Bronchial epithelial cell (primary cell): ENCODE results near the gene CKAP5. TPM values are rescaled to one million over a fixed set of nuclear protein-coding genes. Genes with fewer than 3 reads are reported as not detected.

ENCODE experiments used
- DNase-seq: peaks from one replicate; pipeline ENCODE4 v3.0.0-alpha.2; 2010; ENCODE audit warnings: low read depth
- FAIRE-seq: peaks from 2 replicates; lab custom pipeline; 2011; peaks lifted over from hg19 to GRCh38; lab: Jason Lieb, UNC
- H3K27me3 ChIP-seq: 2 replicates; pipeline ENCODE4 v1.5.1; 2011; ENCODE audit warnings: low read length; ENCODE audit not compliant: control insufficient read depth, insufficient read depth
- H3K36me3 ChIP-seq: 2 replicates; pipeline ENCODE4 v1.5.1; 2011; ENCODE audit warnings: low read length; ENCODE audit not compliant: control insufficient read depth, insufficient read depth
- H3K4me3 ChIP-seq: 2 replicates; pipeline ENCODE4 v1.5.1; 2011; ENCODE audit warnings: mild to moderate bottlenecking, low read depth, low read length, control low read depth
- total RNA-seq: library from RNA; depleted of rRNA; stranded (reverse); fragments of >200 nt; gene quantifications from 2 replicates; pipeline ENCODE4 v1.2.1, GENCODE V29; 2014
- TF ChIP-seq, protein P1 (sequence below): IDR thresholded peaks from 2 replicates; pipeline ENCODE4 v1.5.1; 2011; ENCODE audit warnings: mild to moderate bottlenecking, moderate library complexity, low read length, control low read depth, inconsistent platforms; ENCODE audit not compliant: insufficient read depth, severe bottlenecking

CKAP5 gene
- total RNA-seq, 1 donor from 2014 or later = 41.6 TPM

DNA sequence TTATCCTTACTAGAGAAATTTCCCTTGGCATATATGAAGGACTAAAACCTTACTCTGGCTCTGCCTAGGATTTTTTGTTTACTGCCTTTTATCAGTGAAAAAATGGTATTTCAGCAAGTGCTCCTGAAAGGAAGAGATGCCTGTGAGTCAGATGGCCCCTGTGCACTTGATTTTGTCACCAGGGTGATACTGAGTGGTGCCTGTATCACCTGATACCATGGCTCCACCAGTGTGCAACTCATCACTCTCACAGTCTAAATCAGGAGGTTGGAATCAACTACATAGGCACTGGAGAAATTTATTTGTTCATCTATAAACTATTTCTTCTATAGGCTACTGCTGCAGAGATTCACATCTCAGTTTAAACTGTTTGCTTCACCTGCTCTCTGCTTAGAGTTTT lies 83.8 kb downstream of the CKAP5 start:
- no peaks in the 10 kb centered on the region for H3K27me3 ChIP-seq
- TF ChIP-seq, protein P1, sequence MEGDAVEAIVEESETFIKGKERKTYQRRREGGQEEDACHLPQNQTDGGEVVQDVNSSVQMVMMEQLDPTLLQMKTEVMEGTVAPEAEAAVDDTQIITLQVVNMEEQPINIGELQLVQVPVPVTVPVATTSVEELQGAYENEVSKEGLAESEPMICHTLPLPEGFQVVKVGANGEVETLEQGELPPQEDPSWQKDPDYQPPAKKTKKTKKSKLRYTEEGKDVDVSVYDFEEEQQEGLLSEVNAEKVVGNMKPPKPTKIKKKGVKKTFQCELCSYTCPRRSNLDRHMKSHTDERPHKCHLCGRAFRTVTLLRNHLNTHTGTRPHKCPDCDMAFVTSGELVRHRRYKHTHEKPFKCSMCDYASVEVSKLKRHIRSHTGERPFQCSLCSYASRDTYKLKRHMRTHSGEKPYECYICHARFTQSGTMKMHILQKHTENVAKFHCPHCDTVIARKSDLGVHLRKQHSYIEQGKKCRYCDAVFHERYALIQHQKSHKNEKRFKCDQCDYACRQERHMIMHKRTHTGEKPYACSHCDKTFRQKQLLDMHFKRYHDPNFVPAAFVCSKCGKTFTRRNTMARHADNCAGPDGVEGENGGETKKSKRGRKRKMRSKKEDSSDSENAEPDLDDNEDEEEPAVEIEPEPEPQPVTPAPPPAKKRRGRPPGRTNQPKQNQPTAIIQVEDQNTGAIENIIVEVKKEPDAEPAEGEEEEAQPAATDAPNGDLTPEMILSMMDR = no peak
- FAIRE-seq (no peak), DNase-seq (no peak)
- H3K4me3 ChIP-seq = no peak overlapping the region
- H3K36me3 ChIP-seq = peaks cover 17% of the 10 kb centered on the region

DNA sequence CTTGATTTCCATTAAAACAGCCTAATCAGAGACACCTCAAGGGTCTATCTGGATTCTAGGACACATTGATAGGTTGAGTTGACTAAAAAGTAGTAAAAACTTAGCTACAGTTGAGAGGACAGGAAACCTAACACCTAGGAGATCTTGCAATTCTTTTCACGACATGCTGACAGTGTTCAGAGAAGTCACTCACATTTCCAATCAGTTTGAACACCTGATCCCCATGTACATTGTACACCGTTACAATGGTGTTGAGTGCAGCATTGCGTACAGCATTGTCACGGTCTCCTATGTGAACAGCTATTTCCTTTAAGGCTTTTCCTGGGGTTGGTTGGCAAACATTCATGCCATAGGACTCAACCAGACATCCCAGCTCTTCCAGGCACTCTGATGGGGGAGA lies 84.3 kb downstream of the CKAP5 start:
- TF ChIP-seq, protein P1 = no peak
- H3K27me3 ChIP-seq = no peaks in the 10 kb centered on the region
- no peak for DNase-seq
- peaks cover 17% of the 10 kb centered on the region for H3K36me3 ChIP-seq
- FAIRE-seq = no peak
- no peak overlapping the region for H3K4me3 ChIP-seq

DNA sequence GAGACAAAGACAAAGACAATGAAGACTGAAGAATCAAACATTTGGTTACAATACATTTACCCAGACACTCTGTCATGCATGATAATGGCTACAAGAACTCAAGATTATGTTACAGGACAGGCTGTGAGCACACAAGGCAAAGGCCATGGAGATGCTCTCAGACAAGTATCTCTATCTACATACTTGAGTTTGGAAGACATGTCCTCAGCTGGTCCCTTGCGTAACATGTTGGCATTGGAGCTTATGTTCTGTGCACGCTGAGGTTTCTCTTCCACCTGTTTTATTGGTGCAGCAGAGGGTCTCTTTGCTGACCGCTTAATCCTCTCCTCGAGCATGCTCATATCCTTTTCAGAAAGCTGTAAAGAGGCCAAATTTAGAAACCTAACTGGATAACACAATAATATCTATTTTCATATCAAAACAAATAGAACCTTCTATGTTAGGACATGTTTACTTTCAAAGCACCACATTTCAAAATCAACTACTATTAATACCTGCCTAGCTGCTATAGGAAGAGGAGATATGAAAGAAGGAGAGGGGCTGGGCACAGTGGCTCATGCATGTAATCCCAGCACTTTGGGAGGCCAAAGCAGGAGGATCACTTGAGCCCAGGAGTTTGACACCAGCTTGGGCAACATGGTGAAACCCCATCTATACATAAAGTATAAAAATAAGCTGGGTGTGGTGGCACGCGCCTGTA lies 85.5 kb downstream of the CKAP5 start:
- no peak overlapping the region for H3K4me3 ChIP-seq
- no peak for FAIRE-seq
- DNase-seq = no peak
- peaks cover 17% of the 10 kb centered on the region for H3K36me3 ChIP-seq
- TF ChIP-seq, protein P1 = no peak
- no peaks in the 10 kb centered on the region for H3K27me3 ChIP-seq

DNA sequence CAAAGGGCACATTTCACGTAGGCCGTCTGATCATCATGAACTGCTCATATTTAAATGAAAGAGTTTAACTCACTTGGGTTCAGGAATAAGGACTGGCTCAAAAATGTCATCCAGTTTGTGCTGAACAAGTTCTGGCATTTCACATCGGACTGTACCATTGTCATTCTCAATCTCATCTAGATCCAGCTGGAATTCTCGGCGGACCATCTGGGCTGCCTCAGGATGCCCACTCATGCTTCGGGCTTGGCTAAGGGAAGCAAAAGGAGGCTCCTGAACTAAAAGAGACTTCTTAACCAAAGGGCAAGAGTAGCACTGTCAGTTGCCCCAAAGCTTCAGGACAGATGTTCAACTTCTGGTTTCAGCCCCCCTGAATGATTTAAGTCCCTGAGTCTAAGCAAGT lies 86.9 kb downstream of the CKAP5 start:
- FAIRE-seq (no peak), DNase-seq (no peak)
- Histone ChIP-seq H3K36me3 (peaks cover 21% of the 10 kb centered on the region), H3K4me3 (no peak overlapping the region), H3K27me3 (no peaks in the 10 kb centered on the region)
- TF ChIP-seq, protein P1 = no peak

DNA sequence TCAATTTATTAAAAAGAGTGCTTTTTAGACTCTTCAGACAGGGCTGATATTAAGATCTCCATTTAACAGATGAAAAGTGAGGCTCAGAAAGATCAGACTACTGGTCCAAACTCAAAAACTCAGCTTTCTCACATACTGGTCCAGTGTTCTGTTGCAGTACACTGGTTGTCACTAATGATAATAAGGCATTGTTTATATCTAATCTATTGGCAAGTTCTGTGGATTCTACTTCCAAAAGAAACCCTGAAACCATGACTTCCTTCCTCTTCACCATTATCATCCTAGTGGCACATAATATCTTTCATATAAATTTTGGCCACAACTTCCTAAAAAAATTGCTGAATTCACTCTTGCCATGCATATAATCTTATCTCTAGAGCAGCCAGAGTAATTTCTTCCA lies 90.1 kb downstream of the CKAP5 start:
- FAIRE-seq = no peak
- H3K36me3 ChIP-seq = peaks cover 23% of the 10 kb centered on the region

More for the DNA sequence above, 90.1 kb downstream of the CKAP5 start:
- TF ChIP-seq, protein P1 = no peak
- H3K27me3 ChIP-seq = no peaks in the 10 kb centered on the region
- no peak overlapping the region for H3K4me3 ChIP-seq
- DNase-seq = no peak
